Measurements from ENCODE around the gene AK1.

- TF ChIP-seq POLR2AphosphoS5 (IDR thresholded peaks at IDR 0.05; ENCODE audit: control insufficient read depth, insufficient read depth, low read depth, low read length) (no peak), ZNF140 (CRISPR knock-in tag; IDR thresholded peaks at IDR 0.05) (no peak), EZH2 (IDR thresholded peaks at IDR 0.05; ENCODE audit: borderline replicate concordance, low read depth, low read length) (no peak), MED1 (CRISPR knock-in tag; IDR thresholded peaks at IDR 0.05; ENCODE audit: borderline replicate concordance) (no peak), ZBTB49 (CRISPR knock-in tag; IDR thresholded peaks at IDR 0.05; ENCODE audit: borderline replicate concordance) (no peak), MTA1 (IDR thresholded peaks at IDR 0.05; ENCODE audit: borderline replicate concordance) (no peak), HMBOX1 (IDR thresholded peaks at IDR 0.05) (no peak), TCF7L2 (IDR thresholded peaks at IDR 0.05; ENCODE audit: low read depth, low read length) (no peak), ZNF431 (CRISPR knock-in tag; IDR thresholded peaks at IDR 0.05) (no peak)
- TF ChIP-seq, protein P1, sequence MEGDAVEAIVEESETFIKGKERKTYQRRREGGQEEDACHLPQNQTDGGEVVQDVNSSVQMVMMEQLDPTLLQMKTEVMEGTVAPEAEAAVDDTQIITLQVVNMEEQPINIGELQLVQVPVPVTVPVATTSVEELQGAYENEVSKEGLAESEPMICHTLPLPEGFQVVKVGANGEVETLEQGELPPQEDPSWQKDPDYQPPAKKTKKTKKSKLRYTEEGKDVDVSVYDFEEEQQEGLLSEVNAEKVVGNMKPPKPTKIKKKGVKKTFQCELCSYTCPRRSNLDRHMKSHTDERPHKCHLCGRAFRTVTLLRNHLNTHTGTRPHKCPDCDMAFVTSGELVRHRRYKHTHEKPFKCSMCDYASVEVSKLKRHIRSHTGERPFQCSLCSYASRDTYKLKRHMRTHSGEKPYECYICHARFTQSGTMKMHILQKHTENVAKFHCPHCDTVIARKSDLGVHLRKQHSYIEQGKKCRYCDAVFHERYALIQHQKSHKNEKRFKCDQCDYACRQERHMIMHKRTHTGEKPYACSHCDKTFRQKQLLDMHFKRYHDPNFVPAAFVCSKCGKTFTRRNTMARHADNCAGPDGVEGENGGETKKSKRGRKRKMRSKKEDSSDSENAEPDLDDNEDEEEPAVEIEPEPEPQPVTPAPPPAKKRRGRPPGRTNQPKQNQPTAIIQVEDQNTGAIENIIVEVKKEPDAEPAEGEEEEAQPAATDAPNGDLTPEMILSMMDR (IDR thresholded peaks at IDR 0.05 in 2 of 3, conservative IDR thresholded peaks at IDR 0.05 in 1 of 3; ENCODE audit: insufficient read depth in 2 of 3, low read depth in 1 of 3, low read length in 3 of 3): no peak
Observed at GRCh38 chr9:127873223-127873691, 4.2 kb downstream of the AK1 start.
